NCI-H2196 treated with DMSO at 0.1 percent for 48 hours (cell line): ENCODE results near the gene TAF5L.
A peak's percentile ranks its signal among the peaks of the same experiment; 100 is the strongest.
"Not testable (repeated sequence)": the region's sequence is repeated elsewhere in the genome, so short reads cannot be mapped to it uniquely, and the experiment has no call there.

Experiments
- DNase-seq: peaks from one replicate; lab custom pipeline; 2025; ENCODE audit not compliant: unreplicated experiment; lab: John Stamatoyannopoulos, UW

The TAF5L gene

GRCh38 chr1:229642970-229643369 is 17.0 kb upstream of the TAF5L start:
- DNase-seq: no peak

GRCh38 chr1:229642376-229642775 is 16.5 kb upstream of the TAF5L start:
- DNase-seq: no peak

- DNase-seq: no peak
Measured at GRCh38 chr1:229641306-229641705, 15.4 kb upstream of the TAF5L start.

- no peak for DNase-seq
Measured at GRCh38 chr1:229640455-229640854, 14.5 kb upstream of the TAF5L start.

GRCh38 chr1:229637746-229638145 is 11.8 kb upstream of the TAF5L start:
- no peak for DNase-seq

GRCh38 chr1:229636042-229636441 is 10.1 kb upstream of the TAF5L start:
- DNase-seq: no peak

GRCh38 chr1:229631966-229632365 is 6.0 kb upstream of the TAF5L start:
- no peak for DNase-seq

GRCh38 chr1:229631148-229631547 is 5.2 kb upstream of the TAF5L start:
- no peak for DNase-seq

GRCh38 chr1:229629261-229629660 is 3.3 kb upstream of the TAF5L start:
- no peak for DNase-seq

- no peak for DNase-seq
Measured at GRCh38 chr1:229627003-229627402, 1.1 kb upstream of the TAF5L start.

- DNase-seq: peak; percentile 18
Measured at GRCh38 chr1:229625071-229625914, 629 bp downstream of the TAF5L start.

- no peak for DNase-seq
Measured at GRCh38 chr1:229624521-229625070, 1.3 kb downstream of the TAF5L start.

GRCh38 chr1:229623838-229624237 is 2.1 kb downstream of the TAF5L start:
- no peak for DNase-seq

- no peak for DNase-seq
Measured at GRCh38 chr1:229623225-229623624, 2.7 kb downstream of the TAF5L start.

GRCh38 chr1:229622641-229623120 is 3.2 kb downstream of the TAF5L start:
- DNase-seq: not testable (repeated sequence)

GRCh38 chr1:229621663-229622062 is 4.3 kb downstream of the TAF5L start:
- no peak for DNase-seq

- no peak for DNase-seq
Measured at GRCh38 chr1:229620876-229621275, 5.0 kb downstream of the TAF5L start.

GRCh38 chr1:229619614-229620013 is 6.3 kb downstream of the TAF5L start:
- no peak for DNase-seq

- DNase-seq: no peak
Measured at GRCh38 chr1:229619002-229619401, 6.9 kb downstream of the TAF5L start.

- no peak for DNase-seq
Measured at GRCh38 chr1:229617351-229618100, 8.4 kb downstream of the TAF5L start.

GRCh38 chr1:229614701-229615100 is 11.2 kb downstream of the TAF5L start:
- DNase-seq: no peak

GRCh38 chr1:229613938-229614337 is 12.0 kb downstream of the TAF5L start:
- DNase-seq: no peak
